ENCODE data around the gene TRDMT1.

TRDMT1 gene

GRCh38 chr10:17229967-17230682 lies 28.7 kb upstream of the TRDMT1 start:
- peak; percentile 94 for DNase-seq

- DNase-seq, result no peak
These were observed 28.2 kb upstream of the TRDMT1 start for GRCh38 chr10:17229717-17229966.

GRCh38 chr10:17229016-17229716 lies 27.7 kb upstream of the TRDMT1 start:
- DNase-seq, result peak; percentile 92

DNA sequence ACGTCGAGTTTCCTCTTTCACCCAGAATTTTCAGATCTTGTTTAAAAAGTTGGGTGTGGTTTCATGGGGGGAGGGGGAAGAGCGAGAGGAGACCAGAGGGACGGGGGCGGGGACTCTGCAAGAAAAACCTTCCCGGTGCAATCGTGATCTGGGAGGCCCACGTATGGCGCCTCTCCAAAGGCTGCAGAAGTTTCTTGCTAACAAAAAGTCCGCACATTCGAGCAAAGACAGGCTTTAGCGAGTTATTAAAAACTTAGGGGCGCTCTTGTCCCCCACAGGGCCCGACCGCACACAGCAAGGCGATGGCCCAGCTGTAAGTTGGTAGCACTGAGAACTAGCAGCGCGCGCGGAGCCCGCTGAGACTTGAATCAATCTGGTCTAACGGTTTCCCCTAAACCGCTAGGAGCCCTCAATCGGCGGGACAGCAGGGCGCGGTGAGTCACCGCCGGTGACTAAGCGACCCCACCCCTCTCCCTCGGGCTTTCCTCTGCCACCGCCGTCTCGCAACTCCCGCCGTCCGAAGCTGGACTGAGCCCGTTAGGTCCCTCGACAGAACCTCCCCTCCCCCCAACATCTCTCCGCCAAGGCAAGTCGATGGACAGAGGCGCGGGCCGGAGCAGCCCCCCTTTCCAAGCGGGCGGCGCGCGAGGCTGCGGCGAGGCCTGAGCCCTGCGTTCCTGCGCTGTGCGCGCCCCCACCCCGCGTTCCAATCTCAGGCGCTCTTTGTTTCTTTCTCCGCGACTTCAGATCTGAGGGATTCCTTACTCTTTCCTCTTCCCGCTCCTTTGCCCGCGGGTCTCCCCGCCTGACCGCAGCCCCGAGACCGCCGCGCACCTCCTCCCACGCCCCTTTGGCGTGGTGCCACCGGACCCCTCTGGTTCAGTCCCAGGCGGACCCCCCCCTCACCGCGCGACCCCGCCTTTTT lies 26.9 kb upstream of the TRDMT1 start, which contains the start of gene VIM:
Gene VIM (plus strand): TSS at position 151 of the 925 bp plus-strand sequence. CDS start 1,182 bp downstream, outside the sequence.
- peak; percentile 95 for DNase-seq

- peak; percentile 88 for DNase-seq
These were observed 26.1 kb upstream of the TRDMT1 start for GRCh38 chr10:17227367-17228090.

- no peak for DNase-seq
These were observed 25.4 kb upstream of the TRDMT1 start for GRCh38 chr10:17226891-17227303.

- no peak for DNase-seq
These were observed 24.3 kb upstream of the TRDMT1 start for GRCh38 chr10:17225808-17226207.

DNA sequence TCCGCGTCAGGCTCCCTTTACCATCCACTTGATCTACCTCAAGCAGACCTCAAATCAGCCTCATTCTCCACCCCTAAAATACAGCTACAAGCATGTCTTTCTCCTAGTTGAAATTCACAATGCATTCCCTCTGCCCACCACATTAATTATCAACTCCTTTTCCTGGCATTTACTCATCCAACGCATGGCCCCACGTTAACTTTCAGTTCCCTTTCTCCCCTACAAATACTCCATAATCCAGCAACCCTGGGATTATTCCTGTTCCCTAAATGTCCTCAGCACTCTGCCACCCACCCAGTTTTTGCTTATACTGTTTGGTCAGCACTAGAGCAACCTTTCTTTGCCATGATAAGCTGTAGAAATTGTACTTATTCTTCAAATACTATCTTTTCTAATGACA lies 20.9 kb upstream of the TRDMT1 start:
- DNase-seq, result no peak

DNA sequence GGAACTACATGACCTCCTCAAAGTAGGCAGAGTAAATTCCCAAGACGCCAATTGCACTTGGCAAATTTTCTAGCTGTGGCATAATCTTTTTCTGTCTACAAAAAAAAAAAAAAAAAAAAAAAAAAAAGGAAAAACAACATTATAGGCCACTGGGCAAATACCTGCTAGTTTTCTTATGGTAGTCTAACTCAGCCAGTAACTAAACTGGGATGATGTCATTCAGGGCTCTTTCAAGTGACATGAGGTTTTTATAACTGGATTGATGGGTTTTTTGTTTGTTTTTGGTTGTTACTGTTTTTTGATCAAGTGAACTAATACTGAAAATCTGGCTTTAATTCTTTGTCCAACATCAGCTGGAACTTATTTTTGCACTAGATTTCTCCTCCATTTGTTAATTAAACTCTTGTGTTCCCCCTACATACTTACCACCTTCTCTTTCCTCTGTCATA lies 19.2 kb upstream of the TRDMT1 start:
- no peak for DNase-seq

DNA sequence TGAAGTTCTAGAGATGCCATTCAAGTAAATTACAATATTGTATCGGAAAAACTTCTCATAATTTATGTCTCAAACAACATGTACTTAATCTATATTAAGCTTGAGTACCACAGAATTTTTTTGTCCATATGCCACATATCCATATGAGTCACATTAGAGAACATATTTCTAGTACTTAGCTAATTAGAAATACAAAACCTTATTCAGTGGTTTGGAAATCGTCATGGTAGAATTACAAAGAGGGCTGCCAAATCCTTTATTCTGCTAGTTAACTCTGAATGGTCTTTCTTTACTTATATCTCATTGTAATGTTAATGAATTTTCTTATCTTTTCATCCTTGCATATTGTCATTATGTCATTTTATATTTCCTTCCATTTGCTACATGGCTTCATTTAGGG lies 17.6 kb upstream of the TRDMT1 start:
- no peak for DNase-seq

GRCh38 chr10:17217631-17218232 lies 16.3 kb upstream of the TRDMT1 start:
- DNase-seq, result peak; percentile 54

DNA sequence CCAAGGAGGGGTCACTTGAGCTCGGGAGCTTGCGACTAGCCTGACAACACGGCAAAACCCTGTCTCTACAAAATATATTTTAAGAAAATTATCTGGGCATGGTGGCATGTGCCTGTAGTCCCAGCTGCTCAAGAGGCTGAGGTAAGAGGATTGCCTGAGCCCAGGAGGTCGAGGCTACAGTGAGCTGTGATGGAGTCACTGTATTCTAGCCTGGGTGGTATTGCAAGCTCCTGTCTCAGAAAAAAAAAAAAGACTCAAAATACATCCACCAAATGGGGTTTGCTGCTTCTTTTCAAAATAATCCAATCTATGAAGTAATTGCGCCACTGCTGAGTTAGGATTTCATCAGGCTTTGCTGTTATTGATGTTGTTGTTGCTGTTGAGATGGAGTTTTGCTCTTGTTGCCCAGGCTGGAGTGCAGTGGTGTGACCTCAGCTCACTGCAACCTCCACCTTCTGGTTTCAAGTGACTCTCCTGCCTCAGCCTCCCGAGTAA lies 15.5 kb upstream of the TRDMT1 start:
- DNase-seq, result no peak

DNA sequence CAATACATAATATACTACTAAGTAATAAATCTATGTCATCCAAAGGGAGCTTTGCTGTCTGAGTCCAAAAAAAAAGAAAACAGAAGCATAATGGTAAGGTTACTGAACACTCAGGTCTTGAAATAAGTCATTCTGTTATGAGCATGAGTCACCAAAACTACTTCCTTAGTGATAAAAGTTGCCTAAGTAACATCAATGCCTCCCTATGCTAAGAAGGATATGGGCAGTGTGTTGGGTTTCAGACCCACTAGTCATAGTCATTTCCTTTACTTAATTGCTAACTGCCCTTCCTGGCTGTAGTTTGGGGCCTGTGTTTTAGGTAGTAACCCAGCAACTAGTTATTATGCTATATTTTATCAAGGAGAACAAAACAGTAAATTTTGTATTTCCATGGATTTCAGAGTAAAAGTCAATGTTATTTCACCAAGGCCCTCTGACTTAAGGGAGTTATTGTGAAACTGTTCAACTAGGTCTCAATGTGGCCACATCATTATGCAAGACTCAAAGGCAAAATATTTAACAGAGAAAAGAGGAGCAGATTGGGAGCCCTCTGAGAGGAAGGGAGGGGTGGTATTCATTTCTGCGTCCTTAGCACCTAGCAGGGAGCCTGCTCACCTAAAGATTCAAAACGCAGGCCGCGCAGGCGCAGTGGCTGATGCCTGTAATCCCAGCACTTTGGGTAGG lies 14.9 kb upstream of the TRDMT1 start:
- DNase-seq, result peak; percentile 90

DNA sequence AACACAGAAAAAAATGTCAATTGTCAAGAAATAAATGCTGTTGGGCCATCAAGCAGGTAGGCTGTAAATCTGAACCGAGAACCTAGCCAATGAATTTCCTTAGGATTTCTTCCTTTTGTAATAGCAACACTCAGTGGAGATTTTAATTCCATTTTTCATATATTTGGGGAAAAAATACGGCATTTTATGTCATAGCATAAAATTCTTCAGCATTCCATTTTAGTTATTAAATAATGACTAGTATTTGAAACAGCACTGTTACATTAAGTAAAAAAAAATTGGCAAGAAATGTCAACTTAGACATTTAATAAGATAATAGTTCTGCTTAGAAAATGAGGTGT lies 14.3 kb upstream of the TRDMT1 start:
- DNase-seq, result no peak

GRCh38 chr10:17214971-17215781 lies 13.7 kb upstream of the TRDMT1 start:
- DNase-seq, result no peak

DNA sequence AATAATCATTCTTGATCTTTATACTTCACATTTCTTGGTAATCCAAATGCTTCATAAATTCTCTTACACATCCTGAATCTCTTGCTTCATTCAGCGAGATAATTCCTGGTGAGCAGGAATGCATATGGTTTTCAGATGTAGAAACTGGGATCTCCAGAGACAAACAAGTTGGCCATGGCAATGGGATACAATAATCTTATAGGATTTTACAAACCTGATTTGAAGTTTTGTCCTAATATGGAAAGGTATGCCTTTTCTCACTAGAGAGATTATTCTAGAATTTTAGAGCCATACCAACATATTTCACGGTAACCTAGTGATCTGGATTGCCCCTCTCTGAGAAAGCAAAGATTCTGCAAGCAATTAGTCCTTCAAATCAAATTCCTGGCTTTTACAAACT lies 13.1 kb upstream of the TRDMT1 start:
- no peak for DNase-seq

DNA sequence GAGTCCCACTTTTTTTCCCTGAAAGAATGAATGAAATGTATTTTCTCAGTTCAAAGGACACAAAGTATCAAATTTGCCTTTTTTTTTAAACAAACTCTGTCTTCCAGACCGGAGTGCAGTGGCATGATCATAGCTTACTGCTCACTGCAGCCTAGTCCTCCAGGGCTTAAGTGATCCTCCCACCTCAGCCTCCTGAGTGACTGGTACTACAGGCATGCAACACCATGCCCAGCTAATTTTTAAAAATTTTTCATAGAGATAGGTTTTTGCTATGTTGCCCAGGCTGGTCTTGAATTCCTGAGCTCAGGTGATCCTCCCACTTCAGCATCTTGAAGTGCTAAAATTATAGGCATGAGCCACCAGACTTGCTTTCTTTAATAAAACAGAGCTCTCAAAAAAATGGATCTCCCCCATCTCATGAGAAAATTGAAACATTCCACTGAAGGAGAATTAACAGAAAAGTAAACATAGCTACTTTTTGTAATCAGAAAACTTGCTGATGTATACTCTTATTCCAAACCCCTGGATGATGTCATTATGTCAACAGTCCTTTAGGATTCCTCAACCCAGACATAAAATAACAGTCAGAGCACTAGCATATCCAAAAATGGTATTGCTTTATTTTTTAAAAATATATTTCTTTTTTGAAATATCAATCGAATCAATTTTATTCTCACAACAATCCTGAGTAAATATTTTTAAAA lies 12.3 kb upstream of the TRDMT1 start:
- DNase-seq, result no peak

GRCh38 chr10:17212802-17213221 lies 11.3 kb upstream of the TRDMT1 start:
- no peak for DNase-seq

- no peak for DNase-seq
These were observed 8.9 kb upstream of the TRDMT1 start for GRCh38 chr10:17210361-17210760.

GRCh38 chr10:17209881-17210280 lies 8.4 kb upstream of the TRDMT1 start:
- no peak for DNase-seq
